HepG2 (cell line): Measurements from ENCODE around the gene TRIO. TPM values are rescaled to one million over a fixed set of nuclear protein-coding genes. Genes with fewer than 3 reads are reported as not detected.

ENCODE experiments used
- CBX5 ChIP-seq: sonication (generic); formaldehyde crosslinking; IDR thresholded peaks from 2 replicates; pipeline ENCODE4 v1.4.0; 2020; ENCODE audit warnings: missing genetic modification reagents, borderline replicate concordance
- MEIS1 ChIP-seq: sonication (generic); formaldehyde crosslinking; IDR thresholded peaks from 2 replicates; pipeline ENCODE4 v1.9.0; 2021; ENCODE audit warnings: mild to moderate bottlenecking, missing genetic modification reagents, moderate library complexity, borderline replicate concordance
- MTF1 ChIP-seq: sonication (generic); formaldehyde crosslinking; IDR thresholded peaks from 2 replicates; pipeline ENCODE4 v1.5.0; 2020; ENCODE audit warnings: missing genetic modification reagents
- NFE2L2 ChIP-seq: fragments of 150-350 bp; IDR thresholded peaks from 2 replicates; pipeline ENCODE4 v1.6.1; 2014; ENCODE audit warnings: low read length
- NR1H2 ChIP-seq: sonication (generic); formaldehyde crosslinking; IDR thresholded peaks from 2 replicates; pipeline ENCODE4 v1.8.1; 2022; ENCODE audit warnings: low read depth, missing genetic modification reagents, borderline replicate concordance
- NR2F1 ChIP-seq, 2 experiments: fragments of 450-650 bp in 1 of 2; formaldehyde crosslinking in 1 of 2; IDR thresholded peaks; 2 replicates each; pipeline versions ENCODE4 v1.5.0 to v1.6.1; 2016 to 2020; ENCODE audit warnings: mild to moderate bottlenecking in 1 of 2, missing compliant biosample characterization in 1 of 2, missing genetic modification reagents in 1 of 2, moderate library complexity in 1 of 2
- RNF219 ChIP-seq: sonication (generic); formaldehyde crosslinking; IDR thresholded peaks from 2 replicates; pipeline ENCODE4 v1.5.0; 2020; ENCODE audit warnings: mild to moderate bottlenecking, missing genetic modification reagents
- SALL2 ChIP-seq: sonication (generic); formaldehyde crosslinking; IDR thresholded peaks from 2 replicates; pipeline ENCODE4 v1.8.1; 2023; ENCODE audit warnings: mild to moderate bottlenecking, missing genetic modification reagents, inconsistent platforms
- TFE3 ChIP-seq: IDR thresholded peaks from 2 replicates; pipeline ENCODE4 v1.6.1; 2016
- TRIM22 ChIP-seq: fragments of 450-650 bp; IDR thresholded peaks from 2 replicates; pipeline ENCODE4 v1.6.1; 2017
- ZNF468 ChIP-seq: sonication (generic); formaldehyde crosslinking; IDR thresholded peaks from 2 replicates; pipeline ENCODE4 v1.8.0; 2022; ENCODE audit warnings: mild to moderate bottlenecking, moderate library complexity, missing genetic modification reagents
- ZNF7 ChIP-seq: IDR thresholded peaks from 2 replicates; pipeline ENCODE4 v1.6.1; 2016; ENCODE audit warnings: missing biosample characterization, missing genetic modification reagents
- ZNF790 ChIP-seq: sonication (generic); formaldehyde crosslinking; IDR thresholded peaks from 2 replicates; pipeline ENCODE4 v1.8.0; 2022; ENCODE audit warnings: missing genetic modification reagents, mild to moderate bottlenecking, borderline replicate concordance
- polyA plus RNA-seq, 8 experiments: library from polyadenylated mRNA; depleted of rRNA in 3 of 8; stranded (reverse) in 7 of 8; unstranded in 1 of 8; fragments of >200 nt; fragmentation: Illumina TruSeq in 4 of 8; extraction: Trizol in 4 of 8; gene quantifications; 2 replicates each; pipeline versions ENCODE4 v1.2.1 to v1.2.3, GENCODE V29; 2011 to 2016; ENCODE audit warnings: low read depth in 4 of 8, missing spikeins in 1 of 8, mixed read lengths in 1 of 8; ENCODE audit not compliant: insufficient read depth in 1 of 8
- total RNA-seq, 5 experiments: library from RNA; depleted of rRNA; stranded (reverse); fragments of >200 nt; fragmentation: Illumina TruSeq; extraction: Trizol; gene quantifications; 2 replicates each; pipeline ENCODE4 v1.2.3, GENCODE V29; 2016; ENCODE audit warnings: low read depth in 1 of 5
- TF ChIP-seq, protein P1 (sequence below): sonication (generic); formaldehyde crosslinking; IDR thresholded peaks from 2 replicates; pipeline ENCODE4 v1.4.0; 2020; ENCODE audit warnings: mild to moderate bottlenecking, missing genetic modification reagents

The TRIO gene
- total and polyA plus RNA-seq, 2 of the 13 experiments (the other 11 are each of a cell fraction or from before 2014, with no cell fraction given): 45.2 to 45.9 TPM

DNA sequence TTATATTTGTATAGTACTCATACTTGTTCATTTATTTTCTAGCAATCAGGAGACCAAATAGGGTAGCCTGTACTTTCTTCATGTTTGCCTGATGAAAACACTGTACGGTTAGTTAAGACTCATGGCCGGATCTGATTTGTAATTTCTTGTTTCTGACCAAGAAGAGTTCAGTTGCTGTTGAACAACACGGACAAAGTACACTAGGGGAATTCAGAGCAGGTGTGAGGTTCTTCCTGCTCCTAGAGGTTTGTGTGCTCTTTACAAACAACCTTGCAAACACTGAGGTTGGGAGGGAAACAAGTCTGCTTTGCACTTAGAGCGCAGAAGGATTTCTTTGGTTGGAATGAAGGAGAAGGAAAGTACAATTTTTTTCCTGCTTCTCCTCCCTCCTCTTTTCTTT, 69.7 kb downstream of the TRIO start (continued):
- TF ChIP-seq RNF219 (CRISPR knock-in tag): no peak
- TF ChIP-seq ZNF790: no peak
- TF ChIP-seq, protein P1, sequence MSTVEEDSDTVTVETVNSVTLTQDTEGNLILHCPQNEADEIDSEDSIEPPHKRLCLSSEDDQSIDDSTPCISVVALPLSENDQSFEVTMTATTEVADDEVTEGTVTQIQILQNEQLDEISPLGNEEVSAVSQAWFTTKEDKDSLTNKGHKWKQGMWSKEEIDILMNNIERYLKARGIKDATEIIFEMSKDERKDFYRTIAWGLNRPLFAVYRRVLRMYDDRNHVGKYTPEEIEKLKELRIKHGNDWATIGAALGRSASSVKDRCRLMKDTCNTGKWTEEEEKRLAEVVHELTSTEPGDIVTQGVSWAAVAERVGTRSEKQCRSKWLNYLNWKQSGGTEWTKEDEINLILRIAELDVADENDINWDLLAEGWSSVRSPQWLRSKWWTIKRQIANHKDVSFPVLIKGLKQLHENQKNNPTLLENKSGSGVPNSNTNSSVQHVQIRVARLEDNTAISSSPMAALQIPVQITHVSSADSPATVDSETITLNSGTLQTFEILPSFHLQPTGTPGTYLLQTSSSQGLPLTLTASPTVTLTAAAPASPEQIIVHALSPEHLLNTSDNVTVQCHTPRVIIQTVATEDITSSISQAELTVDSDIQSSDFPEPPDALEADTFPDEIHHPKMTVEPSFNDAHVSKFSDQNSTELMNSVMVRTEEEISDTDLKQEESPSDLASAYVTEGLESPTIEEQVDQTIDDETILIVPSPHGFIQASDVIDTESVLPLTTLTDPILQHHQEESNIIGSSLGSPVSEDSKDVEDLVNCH (CRISPR knock-in tag): no peak
- no peak for TF ChIP-seq ZNF468 (CRISPR knock-in tag)
- no peak for TF ChIP-seq NR1H2
- no peak for TF ChIP-seq TRIM22
- no peak for TF ChIP-seq MTF1 (CRISPR knock-in tag)
- TF ChIP-seq TFE3 (CRISPR knock-in tag): peak; percentile 34; the same call in 1 of the 2 replicates
- TF ChIP-seq SALL2: no peak
- TF ChIP-seq NR2F1 (CRISPR knock-in tag; IDR thresholded peaks at IDR 0.05): no peak
- TF ChIP-seq ZNF7: peak; percentile 30; the same call in 1 of the 2 replicates
- no peak for TF ChIP-seq NFE2L2
- no peak for TF ChIP-seq MEIS1
- TF ChIP-seq CBX5 (CRISPR knock-in tag): no peak
